ENCODE measurements around the gene FAM210B. TPM values are rescaled to one million over a fixed set of nuclear protein-coding genes. Genes with fewer than 3 reads are reported as not detected.

FAM210B gene
- total RNA-seq, 4 donors from 2014 or later: 46.3 to 69.4 (median 57.4) TPM

- TF ChIP-seq CTCF (IDR thresholded peaks at IDR 0.05; ENCODE audit: low read depth): no peak
Measured at GRCh38 chr20:56373942-56374341, 15.2 kb downstream of the FAM210B start.

DNA sequence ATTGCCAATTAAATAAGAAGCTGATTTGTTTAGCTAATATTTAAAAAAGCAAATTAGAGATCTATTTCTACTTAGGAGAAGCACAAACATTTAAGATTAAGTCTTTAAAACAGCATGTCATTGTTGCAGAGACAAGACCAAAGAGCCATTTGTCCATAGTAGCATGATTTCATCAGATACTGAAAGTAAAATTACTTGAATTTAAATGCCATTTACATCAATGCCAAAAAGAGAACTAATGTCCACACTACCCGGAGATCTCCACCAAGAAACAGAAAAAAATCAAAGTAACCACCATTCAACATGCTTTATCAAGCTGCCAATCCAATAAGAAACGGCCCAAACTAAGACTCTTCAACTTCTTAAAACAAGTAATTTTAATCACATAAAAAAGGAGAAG lies 17.6 kb downstream of the FAM210B start:
- TF ChIP-seq CTCF (IDR thresholded peaks at IDR 0.05; ENCODE audit: low read depth): no peak

DNA sequence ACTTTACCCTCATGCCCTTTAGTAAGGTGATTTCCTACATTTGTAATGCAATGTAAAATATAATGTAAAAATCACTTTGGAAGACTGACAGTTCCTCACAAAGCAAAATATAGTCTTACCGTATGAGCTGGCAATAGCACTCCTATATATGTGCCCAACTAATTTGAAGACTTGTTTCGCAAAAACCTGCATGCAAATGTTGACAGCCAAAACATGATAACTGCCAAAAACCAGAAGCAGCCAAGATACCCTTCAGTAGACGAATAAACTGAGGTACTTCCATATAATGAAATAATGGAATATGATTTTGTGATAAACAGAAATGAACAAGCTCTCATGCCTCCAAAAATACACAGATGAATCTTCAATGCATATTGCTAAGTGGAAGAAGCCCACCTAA lies 19.6 kb downstream of the FAM210B start:
- TF ChIP-seq CTCF (IDR thresholded peaks at IDR 0.05; ENCODE audit: low read depth): no peak

DNA sequence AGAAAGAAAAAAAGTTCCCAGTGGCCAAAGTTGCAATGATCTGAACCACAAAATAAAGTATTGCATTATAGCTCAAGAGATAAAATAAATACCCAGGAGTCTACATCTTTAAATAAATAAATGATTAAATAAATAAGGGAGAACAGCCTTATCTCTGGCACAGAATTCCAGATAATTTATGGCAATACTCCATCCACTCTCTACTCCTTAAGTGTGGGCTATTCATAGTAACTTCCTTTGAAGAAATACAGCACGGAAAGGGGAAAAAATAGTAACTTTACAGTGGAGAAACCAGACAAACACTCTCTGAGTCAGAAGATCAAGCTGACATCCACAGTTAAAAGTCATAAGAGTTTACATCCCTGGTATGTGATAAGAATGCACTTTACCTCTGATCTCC lies 21.6 kb downstream of the FAM210B start:
- no peak for TF ChIP-seq CTCF (IDR thresholded peaks at IDR 0.05; ENCODE audit: low read depth)

- no peak for TF ChIP-seq CTCF (IDR thresholded peaks at IDR 0.05; ENCODE audit: low read depth)
Measured at GRCh38 chr20:56381501-56381900, 22.7 kb downstream of the FAM210B start.

GRCh38 chr20:56382696-56383095 lies 23.9 kb downstream of the FAM210B start:
- TF ChIP-seq CTCF (IDR thresholded peaks at IDR 0.05; ENCODE audit: low read depth): no peak

DNA sequence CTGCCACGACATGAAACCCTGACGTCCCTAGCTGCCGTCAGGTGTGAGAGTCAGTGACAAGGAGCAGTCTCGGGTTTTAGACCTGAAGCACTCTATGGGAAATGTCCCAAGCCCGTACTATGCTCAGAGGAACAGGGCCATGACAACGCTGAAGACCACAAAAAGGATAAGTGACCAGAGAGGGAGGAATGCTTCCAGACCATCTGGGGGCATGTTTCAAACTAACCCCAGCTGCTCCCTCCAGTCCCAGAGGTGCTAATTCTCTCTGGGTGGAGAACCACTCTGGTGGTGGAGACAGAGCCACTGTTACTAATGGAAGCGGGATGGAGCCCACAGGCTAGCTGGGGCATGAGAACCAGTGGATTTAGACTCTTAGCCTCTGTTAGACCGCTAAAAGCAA lies 24.6 kb downstream of the FAM210B start:
- no peak for TF ChIP-seq CTCF (IDR thresholded peaks at IDR 0.05; ENCODE audit: low read depth)
